Measurements from ENCODE around the gene RAD51D.

DNA sequence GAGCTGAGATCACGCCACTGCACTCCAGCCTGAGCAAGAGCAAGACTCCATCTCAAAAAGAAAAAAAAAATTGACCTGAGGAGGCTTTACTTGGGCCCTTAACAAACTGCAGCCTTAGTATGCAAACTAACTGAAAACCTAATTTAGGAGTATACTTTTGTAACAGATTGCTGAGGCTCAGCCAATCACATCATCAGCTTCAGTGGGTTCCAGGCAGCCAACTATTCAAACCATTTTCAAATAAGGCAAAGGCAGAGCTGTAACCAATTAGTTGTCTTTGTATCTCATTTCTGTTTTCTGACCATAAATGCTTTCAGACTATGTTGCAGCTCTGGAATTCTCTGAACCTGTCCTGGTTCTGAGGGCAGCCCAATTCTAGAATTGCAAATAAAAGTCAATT lies 23.9 kb downstream of the RAD51D start:
- TF ChIP-seq CTCF (conservative IDR thresholded peaks at IDR 0.05; ENCODE audit: low read depth, low read length): no peak
- no peak for TF ChIP-seq EZH2 (IDR thresholded peaks at IDR 0.05; ENCODE audit: borderline replicate concordance, low read depth, low read length, poor library complexity, severe bottlenecking)

All from A673 (cell line).